Parathyroid adenoma (tissue), 2 donors: ENCODE measurements around the gene FAAP100.

Source experiments
- H2AFZ ChIP-seq: fragments of 300-600 bp; sonication (generic); one replicate; pipeline ENCODE4 v1.7.0; 2017; ENCODE audit warnings: antibody characterized with exemption, mild to moderate bottlenecking
- H3K27ac ChIP-seq: fragments of 300-600 bp; sonication (generic); one replicate; pipeline ENCODE4 v1.7.0; 2017
- H3K27me3 ChIP-seq: fragments of 300-600 bp; sonication (generic); one replicate; pipeline ENCODE4 v1.7.0; 2017; ENCODE audit warnings: low read length; ENCODE audit not compliant: control insufficient read depth, insufficient read depth
- H3K36me3 ChIP-seq: fragments of 300-600 bp; sonication (generic); one replicate; pipeline ENCODE4 v1.7.0; 2017; ENCODE audit warnings: low read length; ENCODE audit not compliant: control insufficient read depth, insufficient read depth
- H3K4me1 ChIP-seq: fragments of 300-600 bp; sonication (generic); one replicate; pipeline ENCODE4 v1.7.0; 2017; ENCODE audit warnings: control low read depth
- H3K4me2 ChIP-seq: fragments of 300-600 bp; sonication (generic); one replicate; pipeline ENCODE4 v1.7.0; 2017; ENCODE audit warnings: low read length
- H3K4me3 ChIP-seq: fragments of 300-600 bp; sonication (generic); one replicate; pipeline ENCODE4 v1.7.0; 2017; ENCODE audit warnings: low read depth, low read length
- H3K79me2 ChIP-seq: fragments of 300-600 bp; sonication (generic); one replicate; pipeline ENCODE4 v1.7.0; 2017; ENCODE audit warnings: control low read depth
- H3K9ac ChIP-seq: fragments of 300-600 bp; sonication (generic); one replicate; pipeline ENCODE4 v1.7.0; 2017; ENCODE audit warnings: mild to moderate bottlenecking
- H3K9me3 ChIP-seq: fragments of 300-600 bp; sonication (generic); one replicate; pipeline ENCODE4 v1.7.0; 2017; ENCODE audit warnings: low read length; ENCODE audit not compliant: control insufficient read depth
- TF ChIP-seq, protein P1 (sequence below): fragments of 300-600 bp; sonication (generic); IDR thresholded peaks from one replicate; pipeline ENCODE4 v1.7.0; 2017; ENCODE audit warnings: antibody characterized with exemption, mild to moderate bottlenecking
- donor health status: primary hyperparathyroidism.

The FAAP100 gene

DNA sequence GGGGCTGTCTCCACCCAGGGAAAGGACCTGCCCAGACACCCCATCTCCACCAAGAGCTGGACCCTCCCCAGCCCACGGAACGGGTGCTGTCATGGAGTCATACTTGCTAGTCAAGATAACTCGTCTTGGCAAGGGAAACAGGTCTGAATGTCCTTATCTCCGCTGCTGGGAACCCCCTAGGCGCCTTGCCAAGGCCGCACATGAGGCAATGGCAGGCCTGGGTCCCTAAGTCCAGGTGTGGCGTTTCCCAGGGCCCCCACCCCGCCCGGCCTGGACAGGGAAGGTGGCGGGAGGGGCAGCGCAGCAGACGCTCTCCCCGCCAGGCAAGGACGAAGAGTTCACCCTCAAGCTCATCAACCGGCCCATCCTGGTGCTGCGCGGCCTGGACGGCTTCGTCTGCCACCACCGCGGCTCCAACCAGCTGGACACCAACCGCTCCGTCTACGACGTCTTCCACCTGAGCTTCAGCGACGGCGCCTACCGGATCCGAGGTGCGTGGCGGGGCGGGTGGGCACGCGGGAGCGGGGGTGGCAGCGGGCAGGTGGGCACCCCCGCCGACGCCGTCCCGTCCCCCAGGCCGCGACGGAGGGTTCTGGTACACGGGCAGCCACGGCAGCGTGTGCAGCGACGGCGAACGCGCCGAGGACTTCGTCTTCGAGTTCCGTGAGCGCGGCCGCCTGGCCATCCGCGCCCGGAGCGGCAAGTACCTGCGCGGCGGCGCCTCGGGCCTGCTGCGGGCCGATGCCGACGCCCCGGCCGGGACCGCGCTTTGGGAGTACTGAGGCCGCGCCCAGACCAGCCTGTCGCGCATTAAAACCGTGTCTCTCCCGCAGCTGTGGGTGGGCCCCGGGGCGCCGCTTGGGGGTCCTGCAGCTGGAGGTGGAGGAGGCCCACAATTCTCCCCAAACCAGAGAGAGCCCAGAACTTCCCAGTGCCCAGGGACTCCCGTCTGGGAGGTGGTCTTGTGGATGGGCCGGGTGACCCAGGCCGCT is 15.6 kb downstream of the FAAP100 start:
- H3K9ac ChIP-seq, result no peak overlapping the region
- H3K4me2 ChIP-seq, result no peak overlapping the region
- no peak overlapping the region for H3K4me3 ChIP-seq
- TF ChIP-seq, protein P1, sequence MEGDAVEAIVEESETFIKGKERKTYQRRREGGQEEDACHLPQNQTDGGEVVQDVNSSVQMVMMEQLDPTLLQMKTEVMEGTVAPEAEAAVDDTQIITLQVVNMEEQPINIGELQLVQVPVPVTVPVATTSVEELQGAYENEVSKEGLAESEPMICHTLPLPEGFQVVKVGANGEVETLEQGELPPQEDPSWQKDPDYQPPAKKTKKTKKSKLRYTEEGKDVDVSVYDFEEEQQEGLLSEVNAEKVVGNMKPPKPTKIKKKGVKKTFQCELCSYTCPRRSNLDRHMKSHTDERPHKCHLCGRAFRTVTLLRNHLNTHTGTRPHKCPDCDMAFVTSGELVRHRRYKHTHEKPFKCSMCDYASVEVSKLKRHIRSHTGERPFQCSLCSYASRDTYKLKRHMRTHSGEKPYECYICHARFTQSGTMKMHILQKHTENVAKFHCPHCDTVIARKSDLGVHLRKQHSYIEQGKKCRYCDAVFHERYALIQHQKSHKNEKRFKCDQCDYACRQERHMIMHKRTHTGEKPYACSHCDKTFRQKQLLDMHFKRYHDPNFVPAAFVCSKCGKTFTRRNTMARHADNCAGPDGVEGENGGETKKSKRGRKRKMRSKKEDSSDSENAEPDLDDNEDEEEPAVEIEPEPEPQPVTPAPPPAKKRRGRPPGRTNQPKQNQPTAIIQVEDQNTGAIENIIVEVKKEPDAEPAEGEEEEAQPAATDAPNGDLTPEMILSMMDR, result no peak
- no peak overlapping the region for H3K27ac ChIP-seq
- H3K4me1 ChIP-seq, result no peaks in the 10 kb centered on the region
- H3K27me3 ChIP-seq, result no peaks in the 10 kb centered on the region
- H2AFZ ChIP-seq, result no peak overlapping the region
- no peaks in the 10 kb centered on the region for H3K36me3 ChIP-seq
- no peaks in the 10 kb centered on the region for H3K79me2 ChIP-seq
- no peaks in the 10 kb centered on the region for H3K9me3 ChIP-seq

DNA sequence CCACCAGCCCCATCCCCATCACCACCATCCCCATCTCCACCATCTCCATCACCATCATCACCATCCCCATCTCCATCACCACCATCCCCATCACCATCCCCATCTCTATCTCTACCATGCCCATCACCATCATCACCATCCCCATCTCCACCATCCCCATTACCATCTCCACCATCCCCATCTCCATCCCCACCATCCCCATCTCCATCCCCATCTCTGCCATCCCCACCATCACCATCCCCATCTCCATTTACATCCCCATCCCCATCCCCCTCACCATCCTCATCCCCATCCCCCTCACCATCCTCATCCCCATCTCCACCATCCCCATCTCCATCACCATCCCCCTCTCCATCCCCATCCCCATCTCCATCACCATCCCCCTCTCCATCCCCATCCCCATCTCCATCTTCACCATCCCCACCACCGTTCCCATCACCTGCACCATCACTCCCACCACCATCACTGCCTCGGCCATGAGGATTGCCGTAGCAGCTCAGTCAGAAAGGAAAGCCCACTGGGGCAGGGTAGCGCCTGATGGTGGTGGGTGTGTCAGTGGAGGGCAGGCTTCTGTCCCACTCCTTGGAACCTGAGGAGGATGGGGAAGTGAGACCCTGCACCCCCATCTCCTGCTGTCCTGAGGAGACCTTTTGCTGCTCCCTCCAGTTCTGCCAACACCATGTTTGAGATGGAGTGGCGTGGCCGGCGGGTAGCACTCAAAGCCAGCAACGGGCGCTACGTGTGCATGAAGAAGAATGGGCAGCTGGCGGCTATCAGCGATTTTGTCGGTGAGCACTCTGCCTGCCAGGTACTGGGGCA is 16.5 kb downstream of the FAAP100 start:
- no peaks in the 10 kb centered on the region for H3K4me1 ChIP-seq
- H3K79me2 ChIP-seq, result no peaks in the 10 kb centered on the region
- no peaks in the 10 kb centered on the region for H3K36me3 ChIP-seq
- TF ChIP-seq, protein P1, result no peak
- H2AFZ ChIP-seq, result no peak overlapping the region
- H3K27me3 ChIP-seq, result no peaks in the 10 kb centered on the region
- no peak overlapping the region for H3K9ac ChIP-seq
- H3K4me2 ChIP-seq, result no peak overlapping the region
- no peaks in the 10 kb centered on the region for H3K9me3 ChIP-seq
- H3K4me3 ChIP-seq, result no peak overlapping the region
- no peak overlapping the region for H3K27ac ChIP-seq

DNA sequence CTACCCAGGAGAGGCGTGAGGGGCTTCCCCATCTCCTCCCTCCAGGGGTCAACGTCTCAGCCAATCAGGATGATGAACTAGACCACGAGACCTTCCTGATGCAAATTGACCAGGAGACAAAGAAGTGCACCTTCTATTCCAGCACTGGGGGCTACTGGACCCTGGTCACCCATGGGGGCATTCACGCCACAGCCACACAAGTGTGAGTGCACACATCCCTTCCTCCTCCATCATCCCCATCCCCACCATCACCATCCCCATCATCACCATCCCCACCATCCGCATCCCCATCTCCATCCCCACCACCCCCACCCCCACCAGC is 17.2 kb downstream of the FAAP100 start:
- no peak overlapping the region for H3K9ac ChIP-seq
- H3K9me3 ChIP-seq, result no peaks in the 10 kb centered on the region
- no peaks in the 10 kb centered on the region for H3K4me1 ChIP-seq
- H3K36me3 ChIP-seq, result no peaks in the 10 kb centered on the region
- H3K27ac ChIP-seq, result no peak overlapping the region
- H3K4me2 ChIP-seq, result no peak overlapping the region
- no peak overlapping the region for H3K4me3 ChIP-seq
- no peaks in the 10 kb centered on the region for H3K79me2 ChIP-seq
- H3K27me3 ChIP-seq, result no peaks in the 10 kb centered on the region
- H2AFZ ChIP-seq, result no peak overlapping the region
- TF ChIP-seq, protein P1, result no peak

DNA sequence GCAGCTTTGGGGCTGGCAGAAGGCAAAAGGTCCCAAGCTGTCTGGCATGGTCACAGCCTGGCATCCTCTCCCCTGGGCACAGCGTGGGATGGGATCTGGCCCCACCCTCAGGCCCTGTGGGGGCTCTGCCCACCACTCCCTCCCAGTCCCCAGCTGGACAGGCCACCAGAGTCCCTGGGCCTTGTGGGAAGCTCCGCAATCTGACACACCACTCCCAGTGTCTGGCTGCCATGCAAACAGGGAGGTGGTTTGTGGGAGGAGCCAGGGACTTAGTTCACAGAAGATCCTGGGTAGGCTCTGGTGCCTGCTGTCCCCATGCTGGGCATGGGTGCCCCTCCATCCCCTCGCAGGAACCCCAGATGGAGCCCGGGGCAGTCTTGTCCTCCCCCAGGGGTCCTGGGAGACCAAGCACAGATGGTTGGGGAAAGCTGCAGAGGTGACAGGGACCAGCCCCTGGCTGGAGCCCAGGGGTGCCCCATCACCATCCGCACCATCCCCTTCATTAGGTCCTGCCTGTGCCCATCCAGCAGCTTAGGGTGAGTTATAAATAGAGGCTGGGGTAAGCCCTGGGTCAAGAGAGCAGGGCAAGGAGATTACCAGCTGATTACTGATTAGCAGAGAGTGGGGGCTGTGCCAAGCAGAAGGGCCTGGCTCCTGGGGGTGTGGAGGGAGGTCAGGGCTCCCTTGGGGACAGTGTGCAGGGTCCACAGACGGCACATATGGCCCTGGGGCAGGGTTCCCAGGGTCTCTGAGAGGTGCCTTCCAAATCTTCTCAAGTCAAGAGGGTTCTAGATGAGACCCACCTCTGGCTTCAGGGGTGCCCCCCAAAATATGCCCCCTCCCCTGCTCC is 17.8 kb downstream of the FAAP100 start:
- no peak overlapping the region for H3K4me3 ChIP-seq
- no peaks in the 10 kb centered on the region for H3K27me3 ChIP-seq
- no peak overlapping the region for H2AFZ ChIP-seq
- no peak overlapping the region for H3K4me2 ChIP-seq
- no peaks in the 10 kb centered on the region for H3K79me2 ChIP-seq
- H3K36me3 ChIP-seq, result no peaks in the 10 kb centered on the region
- H3K9me3 ChIP-seq, result no peaks in the 10 kb centered on the region
- H3K4me1 ChIP-seq, result no peaks in the 10 kb centered on the region
- no peak overlapping the region for H3K9ac ChIP-seq
- TF ChIP-seq, protein P1, result no peak
- H3K27ac ChIP-seq, result no peak overlapping the region
